Measurements from ENCODE around the gene SHISA2.

SHISA2 gene

DNA sequence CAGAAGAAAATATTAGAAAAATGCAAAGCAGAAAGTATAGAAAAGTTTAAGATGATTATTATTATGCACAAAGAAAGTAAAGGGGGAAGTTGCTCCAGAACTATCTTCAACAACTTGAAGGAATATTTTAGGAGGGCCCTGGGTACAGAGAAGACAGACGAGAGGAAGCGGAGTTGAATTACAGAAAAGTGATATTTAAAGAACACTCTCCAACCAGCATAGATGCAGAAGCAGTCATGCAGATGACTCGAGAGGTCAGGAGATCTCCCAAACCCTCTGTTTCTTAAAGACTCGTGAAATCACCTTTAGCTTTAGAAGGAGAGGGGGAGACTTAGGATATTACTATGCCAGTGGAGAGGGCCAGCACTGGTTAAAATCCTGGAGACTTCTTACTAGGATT is 8.5 kb upstream of the SHISA2 start:
- DNase-seq (ENCODE audit: low read depth) = no peak
- H3K4me3 ChIP-seq (ENCODE audit: control insufficient read depth, low read depth, low read length) = no peak overlapping the region
- TF ChIP-seq, protein P1, sequence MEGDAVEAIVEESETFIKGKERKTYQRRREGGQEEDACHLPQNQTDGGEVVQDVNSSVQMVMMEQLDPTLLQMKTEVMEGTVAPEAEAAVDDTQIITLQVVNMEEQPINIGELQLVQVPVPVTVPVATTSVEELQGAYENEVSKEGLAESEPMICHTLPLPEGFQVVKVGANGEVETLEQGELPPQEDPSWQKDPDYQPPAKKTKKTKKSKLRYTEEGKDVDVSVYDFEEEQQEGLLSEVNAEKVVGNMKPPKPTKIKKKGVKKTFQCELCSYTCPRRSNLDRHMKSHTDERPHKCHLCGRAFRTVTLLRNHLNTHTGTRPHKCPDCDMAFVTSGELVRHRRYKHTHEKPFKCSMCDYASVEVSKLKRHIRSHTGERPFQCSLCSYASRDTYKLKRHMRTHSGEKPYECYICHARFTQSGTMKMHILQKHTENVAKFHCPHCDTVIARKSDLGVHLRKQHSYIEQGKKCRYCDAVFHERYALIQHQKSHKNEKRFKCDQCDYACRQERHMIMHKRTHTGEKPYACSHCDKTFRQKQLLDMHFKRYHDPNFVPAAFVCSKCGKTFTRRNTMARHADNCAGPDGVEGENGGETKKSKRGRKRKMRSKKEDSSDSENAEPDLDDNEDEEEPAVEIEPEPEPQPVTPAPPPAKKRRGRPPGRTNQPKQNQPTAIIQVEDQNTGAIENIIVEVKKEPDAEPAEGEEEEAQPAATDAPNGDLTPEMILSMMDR (IDR thresholded peaks at IDR 0.05; ENCODE audit: control insufficient read depth, insufficient read depth, low read depth, low read length, missing control alignments) = no peak

DNA sequence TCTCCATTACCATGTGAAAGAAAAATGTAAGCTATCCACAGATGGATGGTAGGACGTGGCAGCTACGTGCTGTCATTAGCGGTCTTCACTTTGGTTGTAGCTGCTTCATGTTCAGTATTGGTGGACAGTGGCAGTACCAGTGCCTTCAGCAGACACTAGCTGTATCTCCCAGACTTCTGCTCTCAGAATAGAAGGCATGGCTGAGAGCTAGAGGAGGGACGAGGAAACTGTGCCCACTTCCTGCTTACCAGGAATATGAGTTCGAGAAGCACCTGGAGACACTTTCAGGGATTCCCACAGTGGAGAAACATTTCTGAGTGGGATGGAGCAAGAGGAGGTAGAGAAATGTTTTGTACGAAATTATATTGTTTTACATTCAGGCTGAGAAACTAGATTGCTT is 6.9 kb upstream of the SHISA2 start:
- TF ChIP-seq, protein P1 (IDR thresholded peaks at IDR 0.05; ENCODE audit: control insufficient read depth, insufficient read depth, low read depth, low read length, missing control alignments) = no peak
- DNase-seq (ENCODE audit: low read depth) = no peak
- H3K4me3 ChIP-seq (ENCODE audit: control insufficient read depth, low read depth, low read length) = no peak overlapping the region

DNA sequence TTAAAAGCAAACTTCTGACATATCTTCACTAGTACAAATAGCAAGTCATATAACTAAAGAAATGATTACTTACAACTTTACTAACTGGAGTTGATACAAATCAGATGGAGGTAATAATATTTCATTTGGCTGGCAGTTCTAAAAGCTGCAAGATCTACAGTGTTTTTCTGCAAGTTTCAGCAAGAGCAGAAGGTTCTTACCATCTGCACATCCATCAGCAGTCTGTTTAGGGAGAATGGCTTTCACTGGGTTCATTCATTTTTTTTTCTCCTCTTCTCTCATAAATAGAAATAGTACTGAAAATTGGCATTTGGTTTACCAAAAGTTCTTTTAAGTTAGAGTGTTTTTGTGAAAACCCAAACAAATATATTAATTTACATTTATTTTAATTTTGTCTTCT is 3.1 kb upstream of the SHISA2 start:
- DNase-seq (ENCODE audit: low read depth) = no peak
- no peak overlapping the region for H3K4me3 ChIP-seq (ENCODE audit: control insufficient read depth, low read depth, low read length)
- TF ChIP-seq, protein P1 (IDR thresholded peaks at IDR 0.05; ENCODE audit: control insufficient read depth, insufficient read depth, low read depth, low read length, missing control alignments) = no peak

DNA sequence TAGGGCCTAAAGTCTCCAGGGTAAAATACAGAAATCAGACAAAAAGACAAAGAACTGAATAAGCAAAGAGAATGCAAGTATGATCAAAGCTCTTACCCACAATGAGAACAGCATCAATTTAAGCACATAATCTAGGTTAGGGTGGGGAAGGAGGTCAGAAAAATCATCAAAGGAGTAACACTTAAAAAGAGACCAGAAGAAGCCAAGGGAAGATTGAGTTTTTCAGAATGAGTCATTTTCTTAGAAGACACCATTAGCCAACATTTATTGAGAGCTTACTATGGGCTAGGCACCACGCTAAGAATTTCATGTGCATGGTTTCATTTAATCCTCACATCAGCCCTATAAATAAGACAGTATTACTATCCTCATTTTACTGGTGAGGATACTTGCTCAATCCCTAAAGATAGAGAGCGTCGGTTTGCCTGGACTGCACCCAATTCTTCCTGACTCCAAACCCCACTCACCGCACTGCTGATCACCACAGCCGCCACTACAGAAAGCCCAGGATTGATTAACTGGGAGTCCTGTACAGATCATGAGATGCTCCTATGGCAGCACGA is 1.7 kb upstream of the SHISA2 start:
- DNase-seq (ENCODE audit: low read depth) = no peak
- TF ChIP-seq, protein P1 (IDR thresholded peaks at IDR 0.05; ENCODE audit: control insufficient read depth, insufficient read depth, low read depth, low read length, missing control alignments) = no peak
- H3K4me3 ChIP-seq (ENCODE audit: control insufficient read depth, low read depth, low read length) = no peak overlapping the region

DNA sequence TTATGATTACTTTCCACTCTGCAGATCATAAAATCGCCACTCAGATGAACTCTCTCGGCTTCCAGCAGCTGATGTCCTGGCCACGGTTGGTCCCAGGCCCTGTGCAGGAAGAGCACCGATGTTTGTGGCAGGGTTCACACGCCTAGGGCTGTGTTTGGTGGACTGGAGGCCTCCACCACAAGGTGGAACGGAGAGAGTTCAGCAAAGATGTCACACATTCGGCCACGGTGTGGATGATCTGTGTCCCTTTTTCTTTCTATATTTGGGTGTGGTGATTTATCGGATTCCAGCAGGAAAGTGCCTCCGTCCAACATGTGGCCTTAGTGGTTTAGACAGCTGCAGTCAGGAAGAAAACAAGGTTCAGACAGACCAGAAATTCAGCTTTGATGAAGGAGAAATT is 521 bp upstream of the SHISA2 start:
- DNase-seq (ENCODE audit: low read depth) = no peak
- TF ChIP-seq, protein P1 (IDR thresholded peaks at IDR 0.05; ENCODE audit: control insufficient read depth, insufficient read depth, low read depth, low read length, missing control alignments) = no peak
- no peak overlapping the region for H3K4me3 ChIP-seq (ENCODE audit: control insufficient read depth, low read depth, low read length)

DNA sequence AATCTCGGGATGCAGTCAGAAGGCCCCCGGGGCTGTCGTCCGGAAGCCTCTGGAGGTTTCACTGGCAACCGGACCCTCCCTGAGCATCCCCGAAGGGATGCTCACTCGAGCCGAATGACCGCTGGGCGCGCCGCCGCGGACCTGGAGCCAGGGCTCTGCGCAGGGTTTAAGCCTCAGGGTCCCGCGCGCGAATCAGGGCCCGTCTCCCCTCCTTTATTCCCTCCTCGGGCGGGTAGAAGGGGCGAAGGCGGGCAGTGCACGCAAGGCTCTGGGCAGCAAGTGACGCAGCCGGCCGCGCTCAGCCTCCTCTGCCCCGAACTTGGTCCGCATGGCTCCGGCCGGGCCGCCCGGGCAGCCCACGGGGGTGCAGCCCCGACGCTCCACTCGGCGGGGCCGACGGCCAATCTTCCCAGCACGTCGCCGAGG is 572 bp downstream of the SHISA2 start:
- no peak for DNase-seq (ENCODE audit: low read depth)
- TF ChIP-seq, protein P1 (IDR thresholded peaks at IDR 0.05; ENCODE audit: control insufficient read depth, insufficient read depth, low read depth, low read length, missing control alignments) = no peak
- H3K4me3 ChIP-seq (ENCODE audit: control insufficient read depth, low read depth, low read length) = no peak overlapping the region; the same call in 1 of the 2 replicates
